ENCODE results near the gene CAPRIN1.
A peak's percentile ranks its signal among the peaks of the same experiment; 100 is the strongest.
"Not testable (repeated sequence)": the region's sequence is repeated elsewhere in the genome, so short reads cannot be mapped to it uniquely, and the experiment has no call there.

CAPRIN1 gene

GRCh38 chr11:34052036-34052607 lies 591 bp downstream of the CAPRIN1 start:
- DNase-seq (ENCODE audit: low read depth): peak; percentile 59

- DNase-seq (ENCODE audit: low read depth): peak; percentile 22
Observed at GRCh38 chr11:34052608-34053160, 1.2 kb downstream of the CAPRIN1 start.

GRCh38 chr11:34053161-34053686 lies 1.7 kb downstream of the CAPRIN1 start:
- DNase-seq (ENCODE audit: low read depth): peak; percentile 66

- not testable (repeated sequence) for DNase-seq (ENCODE audit: low read depth)
Observed at GRCh38 chr11:34054351-34054750, 2.8 kb downstream of the CAPRIN1 start.

- no peak for DNase-seq (ENCODE audit: low read depth)
Observed at GRCh38 chr11:34055218-34056000, 3.9 kb downstream of the CAPRIN1 start.

GRCh38 chr11:34056672-34057071 lies 5.1 kb downstream of the CAPRIN1 start:
- DNase-seq (ENCODE audit: low read depth): no peak

GRCh38 chr11:34063061-34063795 lies 11.7 kb downstream of the CAPRIN1 start:
- no peak for DNase-seq (ENCODE audit: low read depth)

GRCh38 chr11:34064291-34064690 lies 12.8 kb downstream of the CAPRIN1 start:
- no peak for DNase-seq (ENCODE audit: low read depth)

GRCh38 chr11:34065505-34066203 lies 14.1 kb downstream of the CAPRIN1 start:
- no peak for DNase-seq (ENCODE audit: low read depth)

GRCh38 chr11:34066766-34067165 lies 15.2 kb downstream of the CAPRIN1 start:
- DNase-seq (ENCODE audit: low read depth): not testable (repeated sequence)

GRCh38 chr11:34067383-34068065 lies 16.0 kb downstream of the CAPRIN1 start:
- no peak for DNase-seq (ENCODE audit: low read depth)

GRCh38 chr11:34068111-34068510 lies 16.6 kb downstream of the CAPRIN1 start:
- no peak for DNase-seq (ENCODE audit: low read depth)

- not testable (repeated sequence) for DNase-seq (ENCODE audit: low read depth)
Observed at GRCh38 chr11:34071306-34071705, 19.8 kb downstream of the CAPRIN1 start.

- no peak for DNase-seq (ENCODE audit: low read depth)
Observed at GRCh38 chr11:34072041-34072440, 20.5 kb downstream of the CAPRIN1 start.

- DNase-seq (ENCODE audit: low read depth): no peak
Observed at GRCh38 chr11:34072832-34073231, 21.3 kb downstream of the CAPRIN1 start.

- DNase-seq (ENCODE audit: low read depth): no peak
Observed at GRCh38 chr11:34074391-34074790, 22.9 kb downstream of the CAPRIN1 start.

GRCh38 chr11:34075178-34075820 lies 23.8 kb downstream of the CAPRIN1 start:
- peak; percentile 35 for DNase-seq (ENCODE audit: low read depth)

- DNase-seq (ENCODE audit: low read depth): no peak
Observed at GRCh38 chr11:34080609-34081008, 29.1 kb downstream of the CAPRIN1 start.

GRCh38 chr11:34084637-34085036 lies 33.1 kb downstream of the CAPRIN1 start:
- no peak for DNase-seq (ENCODE audit: low read depth)

GRCh38 chr11:34086554-34087283 lies 35.2 kb downstream of the CAPRIN1 start:
- no peak for DNase-seq (ENCODE audit: low read depth)
